ENCODE data around the gene FLCN. TPM values are rescaled to one million over a fixed set of nuclear protein-coding genes. Genes with fewer than 3 reads are reported as not detected.

Gene FLCN
- polyA plus RNA-seq, 1 donor from 2014 or later: 34.0 TPM

- Histone ChIP-seq H3K4me3 (ENCODE audit: low read length) (no peak overlapping the region), H3K36me3 (ENCODE audit: insufficient read depth, low read length) (no peaks in the 10 kb centered on the region), H3K79me2 (replicated peaks; ENCODE audit: insufficient read depth, low read length) (no peaks in the 10 kb centered on the region), H3F3A (ENCODE audit: insufficient read depth, low read length, poor library complexity, severe bottlenecking) (no peaks in the 10 kb centered on the region), H2AFZ (ENCODE audit: low read depth, low read length) (no peak overlapping the region), H3K27ac (ENCODE audit: low read length) (no peak overlapping the region), H4K20me1 (ENCODE audit: insufficient read depth) (no peaks in the 10 kb centered on the region), H3K9me2 (ENCODE audit: insufficient read depth, low read length) (no peaks in the 10 kb centered on the region), H3K4me2 (ENCODE audit: low read length) (no peak overlapping the region), H3K27me3 (ENCODE audit: insufficient read depth, low read depth, low read length) (no peaks in the 10 kb centered on the region), H3K9me3 (ENCODE audit: low read length) (no peaks in the 10 kb centered on the region), H3K9ac (ENCODE audit: low read length) (no peak overlapping the region)
- TF ChIP-seq SMC3 (conservative IDR thresholded peaks at IDR 0.05; ENCODE audit: poor library complexity): no peak
- TF ChIP-seq TAF1 (IDR thresholded peaks at IDR 0.05; ENCODE audit: low read depth): no peak
- TF ChIP-seq POLR2AphosphoS5 (IDR thresholded peaks at IDR 0.05): no peak
- TF ChIP-seq, protein P1, sequence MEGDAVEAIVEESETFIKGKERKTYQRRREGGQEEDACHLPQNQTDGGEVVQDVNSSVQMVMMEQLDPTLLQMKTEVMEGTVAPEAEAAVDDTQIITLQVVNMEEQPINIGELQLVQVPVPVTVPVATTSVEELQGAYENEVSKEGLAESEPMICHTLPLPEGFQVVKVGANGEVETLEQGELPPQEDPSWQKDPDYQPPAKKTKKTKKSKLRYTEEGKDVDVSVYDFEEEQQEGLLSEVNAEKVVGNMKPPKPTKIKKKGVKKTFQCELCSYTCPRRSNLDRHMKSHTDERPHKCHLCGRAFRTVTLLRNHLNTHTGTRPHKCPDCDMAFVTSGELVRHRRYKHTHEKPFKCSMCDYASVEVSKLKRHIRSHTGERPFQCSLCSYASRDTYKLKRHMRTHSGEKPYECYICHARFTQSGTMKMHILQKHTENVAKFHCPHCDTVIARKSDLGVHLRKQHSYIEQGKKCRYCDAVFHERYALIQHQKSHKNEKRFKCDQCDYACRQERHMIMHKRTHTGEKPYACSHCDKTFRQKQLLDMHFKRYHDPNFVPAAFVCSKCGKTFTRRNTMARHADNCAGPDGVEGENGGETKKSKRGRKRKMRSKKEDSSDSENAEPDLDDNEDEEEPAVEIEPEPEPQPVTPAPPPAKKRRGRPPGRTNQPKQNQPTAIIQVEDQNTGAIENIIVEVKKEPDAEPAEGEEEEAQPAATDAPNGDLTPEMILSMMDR (IDR thresholded peaks at IDR 0.05; ENCODE audit: poor library complexity, severe bottlenecking): no peak
- TF ChIP-seq EZH2 (IDR thresholded peaks at IDR 0.05; ENCODE audit: borderline replicate concordance, insufficient read depth, low read length, poor library complexity, severe bottlenecking): no peak
- TF ChIP-seq RAD21 (conservative IDR thresholded peaks at IDR 0.05): no peak
- no peak for TF ChIP-seq REST (IDR thresholded peaks at IDR 0.05; ENCODE audit: borderline replicate concordance)
- TF ChIP-seq EP300 (conservative IDR thresholded peaks at IDR 0.05; ENCODE audit: poor library complexity, severe bottlenecking): no peak
- no peak for TF ChIP-seq MXI1 (conservative IDR thresholded peaks at IDR 0.05; ENCODE audit: poor library complexity, severe bottlenecking)
Measured at GRCh38 chr17:17169396-17169795, 67.6 kb downstream of the FLCN start.

DNA sequence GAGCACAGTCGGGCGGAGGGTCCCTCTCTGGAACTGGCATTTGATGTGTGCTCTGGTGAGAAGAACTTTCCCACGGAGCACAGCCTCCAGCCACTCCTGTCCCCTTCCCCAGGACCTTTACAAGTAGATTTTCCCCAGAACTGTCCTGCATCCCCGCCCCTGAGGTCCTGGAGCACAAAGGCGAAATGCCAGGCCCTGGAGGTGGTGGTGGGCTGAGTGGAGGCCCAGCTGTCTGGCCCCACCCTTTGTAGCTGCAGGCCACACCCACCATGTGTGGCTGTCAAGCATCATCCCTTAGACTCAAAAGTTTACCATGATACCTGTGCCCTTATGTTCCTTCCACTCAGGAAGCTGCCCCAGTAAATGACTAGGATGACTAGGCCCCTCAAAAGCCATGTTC lies 68.6 kb downstream of the FLCN start:
- TF ChIP-seq MXI1 (conservative IDR thresholded peaks at IDR 0.05; ENCODE audit: poor library complexity, severe bottlenecking) (no peak), REST (IDR thresholded peaks at IDR 0.05; ENCODE audit: borderline replicate concordance) (no peak), SMC3 (conservative IDR thresholded peaks at IDR 0.05; ENCODE audit: poor library complexity) (no peak), POLR2AphosphoS5 (IDR thresholded peaks at IDR 0.05) (no peak), EZH2 (IDR thresholded peaks at IDR 0.05; ENCODE audit: borderline replicate concordance, insufficient read depth, low read length, poor library complexity, severe bottlenecking) (no peak), EP300 (conservative IDR thresholded peaks at IDR 0.05; ENCODE audit: poor library complexity, severe bottlenecking) (no peak)
- Histone ChIP-seq H3K27ac (ENCODE audit: low read length) (no peak overlapping the region), H3F3A (ENCODE audit: insufficient read depth, low read length, poor library complexity, severe bottlenecking) (no peaks in the 10 kb centered on the region), H3K9me3 (ENCODE audit: low read length) (no peaks in the 10 kb centered on the region), H3K79me2 (replicated peaks; ENCODE audit: insufficient read depth, low read length) (no peaks in the 10 kb centered on the region), H3K4me2 (ENCODE audit: low read length) (no peak overlapping the region), H3K9ac (ENCODE audit: low read length) (no peak overlapping the region), H2AFZ (ENCODE audit: low read depth, low read length) (no peak overlapping the region), H3K4me3 (ENCODE audit: low read length) (no peak overlapping the region), H3K9me2 (ENCODE audit: insufficient read depth, low read length) (no peaks in the 10 kb centered on the region), H3K27me3 (ENCODE audit: insufficient read depth, low read depth, low read length) (no peaks in the 10 kb centered on the region), H4K20me1 (ENCODE audit: insufficient read depth) (no peaks in the 10 kb centered on the region), H3K36me3 (ENCODE audit: insufficient read depth, low read length) (no peaks in the 10 kb centered on the region)

Measured in neural cell (in vitro differentiated cells).